ENCODE results near the gene ZNF358. TPM values are rescaled to one million over a fixed set of nuclear protein-coding genes. Genes with fewer than 3 reads are reported as not detected.

Gene ZNF358
- total and polyA plus RNA-seq, 2 of the 13 experiments (the other 11 are each of a cell fraction or from before 2014, with no cell fraction given), result 9.1 to 37.0 TPM

DNA sequence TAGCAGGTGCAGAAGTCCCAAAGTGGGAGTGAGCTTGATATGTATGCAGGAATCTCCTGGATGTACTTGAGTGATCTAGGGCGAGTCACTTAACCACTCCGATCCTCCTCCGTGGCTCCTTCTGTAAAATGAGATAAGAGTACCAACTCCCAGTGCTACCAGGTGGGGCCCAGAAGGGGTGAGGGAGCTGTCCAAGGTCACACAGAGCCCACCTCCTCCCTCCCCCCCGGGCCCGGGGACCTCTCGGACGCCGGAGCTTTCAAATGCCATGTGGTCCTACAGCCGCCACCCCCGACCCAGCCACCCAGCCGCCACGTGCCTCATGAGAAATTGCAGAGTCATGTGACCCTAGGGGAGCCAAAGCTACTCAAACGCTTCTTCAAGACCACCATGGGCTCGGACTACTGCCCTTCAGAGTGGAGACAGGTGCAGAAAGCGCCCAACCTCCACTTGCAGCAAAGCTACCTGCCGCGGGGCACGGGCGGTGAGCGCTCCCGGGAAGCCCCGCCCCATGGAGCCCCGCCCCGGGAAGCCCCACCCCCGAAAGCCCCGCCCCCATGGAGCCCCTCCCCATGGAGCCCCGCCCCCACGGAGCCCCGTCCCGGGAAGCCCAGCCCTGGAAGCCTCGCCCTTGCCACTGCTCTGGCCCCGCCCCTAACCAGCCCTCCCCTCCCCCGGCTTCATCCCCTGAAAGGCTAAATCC is 10.1 kb upstream of the ZNF358 start (continued):
- peak; percentile 15; the same call in 1 of the 2 replicates for TF ChIP-seq SALL1 (CRISPR knock-in tag; IDR thresholded peaks at IDR 0.05)
- TF ChIP-seq ZNF251 (CRISPR knock-in tag; IDR thresholded peaks at IDR 0.05), result no peak
- no peak for TF ChIP-seq ZNF557 (CRISPR knock-in tag; IDR thresholded peaks at IDR 0.05)
- no peak for TF ChIP-seq ZNF383 (CRISPR knock-in tag; IDR thresholded peaks at IDR 0.05; ENCODE audit: borderline replicate concordance)
- TF ChIP-seq, protein P1, sequence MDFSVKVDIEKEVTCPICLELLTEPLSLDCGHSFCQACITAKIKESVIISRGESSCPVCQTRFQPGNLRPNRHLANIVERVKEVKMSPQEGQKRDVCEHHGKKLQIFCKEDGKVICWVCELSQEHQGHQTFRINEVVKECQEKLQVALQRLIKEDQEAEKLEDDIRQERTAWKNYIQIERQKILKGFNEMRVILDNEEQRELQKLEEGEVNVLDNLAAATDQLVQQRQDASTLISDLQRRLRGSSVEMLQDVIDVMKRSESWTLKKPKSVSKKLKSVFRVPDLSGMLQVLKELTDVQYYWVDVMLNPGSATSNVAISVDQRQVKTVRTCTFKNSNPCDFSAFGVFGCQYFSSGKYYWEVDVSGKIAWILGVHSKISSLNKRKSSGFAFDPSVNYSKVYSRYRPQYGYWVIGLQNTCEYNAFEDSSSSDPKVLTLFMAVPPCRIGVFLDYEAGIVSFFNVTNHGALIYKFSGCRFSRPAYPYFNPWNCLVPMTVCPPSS (IDR thresholded peaks at IDR 0.05), result no peak
- TF ChIP-seq ASH2L (IDR thresholded peaks at IDR 0.05; ENCODE audit: insufficient read length, low read depth, low read length), result no peak
- no peak for TF ChIP-seq CENPX (CRISPR knock-in tag; IDR thresholded peaks at IDR 0.05)
- no peak for TF ChIP-seq PHF8 (CRISPR knock-in tag; IDR thresholded peaks at IDR 0.05)
- no peak for TF ChIP-seq ZNF605 (CRISPR knock-in tag; IDR thresholded peaks at IDR 0.05)
- TF ChIP-seq, protein P2, sequence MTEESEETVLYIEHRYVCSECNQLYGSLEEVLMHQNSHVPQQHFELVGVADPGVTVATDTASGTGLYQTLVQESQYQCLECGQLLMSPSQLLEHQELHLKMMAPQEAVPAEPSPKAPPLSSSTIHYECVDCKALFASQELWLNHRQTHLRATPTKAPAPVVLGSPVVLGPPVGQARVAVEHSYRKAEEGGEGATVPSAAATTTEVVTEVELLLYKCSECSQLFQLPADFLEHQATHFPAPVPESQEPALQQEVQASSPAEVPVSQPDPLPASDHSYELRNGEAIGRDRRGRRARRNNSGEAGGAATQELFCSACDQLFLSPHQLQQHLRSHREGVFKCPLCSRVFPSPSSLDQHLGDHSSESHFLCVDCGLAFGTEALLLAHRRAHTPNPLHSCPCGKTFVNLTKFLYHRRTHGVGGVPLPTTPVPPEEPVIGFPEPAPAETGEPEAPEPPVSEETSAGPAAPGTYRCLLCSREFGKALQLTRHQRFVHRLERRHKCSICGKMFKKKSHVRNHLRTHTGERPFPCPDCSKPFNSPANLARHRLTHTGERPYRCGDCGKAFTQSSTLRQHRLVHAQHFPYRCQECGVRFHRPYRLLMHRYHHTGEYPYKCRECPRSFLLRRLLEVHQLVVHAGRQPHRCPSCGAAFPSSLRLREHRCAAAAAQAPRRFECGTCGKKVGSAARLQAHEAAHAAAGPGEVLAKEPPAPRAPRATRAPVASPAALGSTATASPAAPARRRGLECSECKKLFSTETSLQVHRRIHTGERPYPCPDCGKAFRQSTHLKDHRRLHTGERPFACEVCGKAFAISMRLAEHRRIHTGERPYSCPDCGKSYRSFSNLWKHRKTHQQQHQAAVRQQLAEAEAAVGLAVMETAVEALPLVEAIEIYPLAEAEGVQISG (CRISPR knock-in tag; IDR thresholded peaks at IDR 0.05), result no peak
- no peak for TF ChIP-seq ATAD3A (CRISPR knock-in tag; IDR thresholded peaks at IDR 0.05)

Data from HepG2 (cell line).